ENCODE results near the gene PTPRN2.

PTPRN2 gene

GRCh38 chr7:158053183-158053915, 534.3 kb downstream of the PTPRN2 start:
- H3K27ac ChIP-seq = no peak overlapping the region
- no peak for TF ChIP-seq CTCF (IDR thresholded peaks at IDR 0.05)
- no peak for TF ChIP-seq ZFX (IDR thresholded peaks at IDR 0.05; ENCODE audit: borderline replicate concordance)

- H3K27ac ChIP-seq = no peak overlapping the region
- TF ChIP-seq CTCF (IDR thresholded peaks at IDR 0.05) (no peak), ZFX (IDR thresholded peaks at IDR 0.05; ENCODE audit: borderline replicate concordance) (no peak)
Observed at GRCh38 chr7:158052381-158053060, 535.1 kb downstream of the PTPRN2 start.

DNA sequence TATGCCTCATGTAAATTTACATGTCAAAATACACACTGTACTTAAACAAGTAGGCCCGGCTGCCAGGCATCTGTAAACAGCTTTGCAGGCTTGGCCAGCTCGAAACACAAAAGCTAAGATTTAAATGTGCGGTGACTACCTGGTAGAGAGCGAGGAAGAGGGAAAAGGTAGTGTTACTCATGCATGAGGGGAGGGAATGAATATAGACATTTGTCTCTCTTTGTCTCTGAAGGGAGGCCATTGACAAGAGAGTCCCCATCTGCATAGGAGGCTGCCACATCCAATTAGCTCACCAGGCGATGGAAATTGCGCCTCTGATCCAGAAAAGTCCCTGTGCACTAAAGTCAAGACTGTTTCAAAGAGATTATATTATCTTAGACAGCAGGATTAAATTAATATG, 535.8 kb downstream of the PTPRN2 start:
- TF ChIP-seq CTCF (IDR thresholded peaks at IDR 0.05) (no peak), ZFX (IDR thresholded peaks at IDR 0.05; ENCODE audit: borderline replicate concordance) (no peak)
- no peak overlapping the region for H3K27ac ChIP-seq

DNA sequence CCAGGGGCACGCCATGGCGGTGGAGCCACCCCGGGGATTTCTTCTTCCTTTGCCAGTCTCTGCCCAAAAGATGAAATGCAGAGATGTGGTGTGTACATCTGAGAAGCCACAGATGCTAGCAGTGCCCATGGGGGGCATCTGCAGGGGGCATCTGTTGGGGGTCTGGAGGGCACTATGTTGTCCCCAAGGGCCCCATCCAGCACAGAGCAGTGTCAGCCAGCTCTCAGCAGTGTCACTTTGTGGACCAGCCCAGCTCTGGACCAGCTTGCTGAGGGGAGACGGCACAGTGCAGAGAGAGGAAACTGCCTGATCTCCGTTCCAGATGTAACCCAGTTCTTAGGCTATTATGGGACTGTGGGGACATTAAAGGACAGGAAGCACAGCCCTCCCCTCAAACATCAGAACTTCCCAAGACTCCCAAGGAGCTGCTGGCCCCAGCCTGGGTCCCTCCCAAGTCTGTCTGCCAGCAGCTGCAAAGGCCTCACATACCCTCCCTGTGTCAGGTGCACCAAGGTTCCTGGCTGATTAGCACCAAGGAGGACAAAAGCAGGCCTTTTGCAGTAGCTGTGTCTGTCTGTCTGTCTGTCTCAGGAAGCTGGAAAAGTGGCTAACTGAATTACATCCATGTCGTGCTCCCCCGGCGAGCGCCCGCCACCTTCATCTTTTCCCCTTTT, 536.5 kb downstream of the PTPRN2 start:
- H3K27ac ChIP-seq = no peak overlapping the region
- TF ChIP-seq CTCF (IDR thresholded peaks at IDR 0.05) (no peak), ZFX (IDR thresholded peaks at IDR 0.05; ENCODE audit: borderline replicate concordance) (no peak)

- TF ChIP-seq CTCF (IDR thresholded peaks at IDR 0.05) = no peak
- no peak for TF ChIP-seq ZFX (IDR thresholded peaks at IDR 0.05; ENCODE audit: borderline replicate concordance)
Observed at GRCh38 chr7:158050441-158050977, 537.1 kb downstream of the PTPRN2 start.

GRCh38 chr7:158049271-158049670, 538.4 kb downstream of the PTPRN2 start:
- H3K27ac ChIP-seq = no peak overlapping the region
- TF ChIP-seq ZFX (IDR thresholded peaks at IDR 0.05; ENCODE audit: borderline replicate concordance) (no peak), CTCF (IDR thresholded peaks at IDR 0.05) (no peak)

More at GRCh38 chr7:158050441-158050977, 537.1 kb downstream of the PTPRN2 start:
- no peak overlapping the region for H3K27ac ChIP-seq
